HepG2 (cell line): ENCODE results near the gene PEX11G. TPM values are rescaled to one million over a fixed set of nuclear protein-coding genes. Genes with fewer than 3 reads are reported as not detected.
"Not testable (repeated sequence)": the region's sequence is repeated elsewhere in the genome, so short reads cannot be mapped to it uniquely, and the experiment has no call there.

ENCODE experiments used
- ATAC-seq: fragments of 200-7000 bp; cut with Tn5 transposase; 3 replicates; pipeline ENCODE4 v1.9.1; 2020; ENCODE audit warnings: mild to moderate bottlenecking, moderate library complexity
- BruUV-seq: library from RNA; stranded (reverse); fragments of 400-500 nt; replicated peaks from 2 replicates; lab custom pipeline; 2021; lab: Mats Ljungman, UMichigan
- CTCF ChIA-PET: fragments of 300-600 bp; formaldehyde crosslinking; extraction: SDS; loops from one replicate; lab custom pipeline; 2021; ENCODE audit warnings: low total read pairs, inconsistent platforms, low intra/inter-chr PET ratio; lab: Yijun Ruan, JAX
- POLR2A ChIA-PET: fragments of 350-600 bp; sonication (Branson Sonifier 250); formaldehyde crosslinking; loops from one replicate; lab custom pipeline; 2020; ENCODE audit warnings: antibody characterized with exemption, inconsistent platforms; lab: Yijun Ruan, JAX
- DNase-seq: peaks from one replicate; pipeline ENCODE4 v3.0.0-alpha.2; 2015; ENCODE audit warnings: low spot score
- FAIRE-seq: peaks from 3 replicates; lab custom pipeline; 2011; peaks lifted over from hg19 to GRCh38; lab: Jason Lieb, UNC
- H2AFZ ChIP-seq: one replicate; pipeline ENCODE4 v1.6.1; 2011; ENCODE audit warnings: low read length, inconsistent platforms
- H3K27ac ChIP-seq: fragments of 300-600 bp; 3 replicates; pipeline ENCODE4 v1.8.0; 2011; ENCODE audit warnings: mixed run types, mild to moderate bottlenecking, mixed read lengths, low read length, inconsistent platforms; ENCODE audit not compliant: insufficient read depth; ENCODE audit errors: extremely low read length
- H3K27me3 ChIP-seq, 2 experiments: fragments of 200-600 bp in 1 of 2; 2 replicates in 1 of 2; 3 replicates in 1 of 2; pipeline versions ENCODE4 v1.6.0 to v1.8.0; 2011; ENCODE audit warnings: low read length in 2 of 2, mild to moderate bottlenecking in 2 of 2, moderate library complexity in 2 of 2, inconsistent platforms in 1 of 2; ENCODE audit not compliant: insufficient read depth in 2 of 2, control insufficient read depth in 1 of 2
- H3K36me3 ChIP-seq, 2 experiments: fragments of 200-600 bp in 1 of 2; replicated peaks in 1 of 2; 2 replicates in 1 of 2; 3 replicates in 1 of 2; pipeline versions ENCODE4 v1.5.1 to v1.8.0; 2011; ENCODE audit warnings: low read length in 2 of 2, inconsistent platforms in 1 of 2; ENCODE audit not compliant: insufficient read depth in 2 of 2, control insufficient read depth in 1 of 2
- H3K4me1 ChIP-seq: 2 replicates; pipeline ENCODE4 v1.5.1; 2012; ENCODE audit warnings: low read length, inconsistent platforms; ENCODE audit not compliant: insufficient read depth
- H3K4me2 ChIP-seq: 2 replicates; pipeline ENCODE4 v1.6.0; 2011; ENCODE audit warnings: low read depth, low read length, inconsistent platforms
- H3K4me3 ChIP-seq, 3 experiments: fragments of 200-600 bp in 1 of 3; sonication (generic), shearing (Covaris generic) in 1 of 3; replicated peaks in 1 of 3; 2 replicates each; pipeline ENCODE4 v1.5.1; 2011 to 2016; ENCODE audit warnings: low read length in 3 of 3, inconsistent platforms in 2 of 3, low read depth in 2 of 3, mild to moderate bottlenecking in 2 of 3, control low read depth in 1 of 3, mixed read lengths in 1 of 3; ENCODE audit not compliant: insufficient read depth in 1 of 3
- H3K79me2 ChIP-seq: one replicate; pipeline ENCODE4 v1.6.1; 2011; ENCODE audit warnings: low read length, inconsistent platforms; ENCODE audit not compliant: insufficient read depth
- H3K9ac ChIP-seq: 2 replicates; pipeline ENCODE4 v1.6.0; 2011; ENCODE audit warnings: mild to moderate bottlenecking, low read depth, low read length, inconsistent platforms; ENCODE audit not compliant: insufficient read depth
- H3K9me3 ChIP-seq: 2 replicates; pipeline ENCODE4 v1.5.1; 2012; ENCODE audit warnings: mild to moderate bottlenecking, low read length
- H4K20me1 ChIP-seq: 2 replicates; pipeline ENCODE4 v1.6.0; 2011; ENCODE audit warnings: inconsistent platforms, mild to moderate bottlenecking, low read length, moderate library complexity; ENCODE audit not compliant: insufficient read depth
- NAIF1 ChIP-seq: sonication (generic); formaldehyde crosslinking; IDR thresholded peaks from 2 replicates; pipeline ENCODE4 v1.5.0; 2020; ENCODE audit warnings: mild to moderate bottlenecking, missing genetic modification reagents, borderline replicate concordance
- TP53 ChIP-seq: sonication (generic); formaldehyde crosslinking; conservative IDR thresholded peaks from 2 replicates; pipeline ENCODE4 v1.4.0; 2020; ENCODE audit warnings: missing genetic modification reagents
- ZNF136 ChIP-seq: sonication (generic); formaldehyde crosslinking; IDR thresholded peaks from 2 replicates; pipeline ENCODE4 v1.8.1; 2022; ENCODE audit warnings: low read depth, mild to moderate bottlenecking, moderate library complexity, missing genetic modification reagents
- ZNF24 ChIP-seq: fragments of 450-650 bp; IDR thresholded peaks from 2 replicates; pipeline ENCODE4 v1.6.1; 2017; ENCODE audit warnings: antibody characterized with exemption, mild to moderate bottlenecking
- ZNF317 ChIP-seq: sonication (generic); formaldehyde crosslinking; IDR thresholded peaks from 2 replicates; pipeline ENCODE4 v1.5.0; 2020; ENCODE audit warnings: mild to moderate bottlenecking, missing genetic modification reagents
- ZNF451 ChIP-seq: sonication (generic); formaldehyde crosslinking; IDR thresholded peaks from 2 replicates; pipeline ENCODE4 v1.5.0; 2020; ENCODE audit warnings: mild to moderate bottlenecking, missing genetic modification reagents
- ZNF570 ChIP-seq: sonication (generic); formaldehyde crosslinking; IDR thresholded peaks from 2 replicates; pipeline ENCODE4 v1.4.0; 2020; ENCODE audit warnings: mild to moderate bottlenecking, missing genetic modification reagents, borderline replicate concordance
- WGBS: methylation state at CpG from one replicate; pipeline ENCODE4 v1.1.6; 2017; ENCODE audit warnings: low lambda C conversion rate; 5-methylcytosine and 5-hydroxymethylcytosine counted together
- in situ Hi-C: cut with HindIII; loops from 2 replicates; pipeline ENCODE4 v1.10.0; 2017; ENCODE audit warnings: low pct_unique_long_range_greater_than_20kb; ENCODE audit not compliant: extremely low pct_ligation_motif_present
- intact Hi-C: fragments of 100-400 bp; cut with micrococcal nuclease; formaldehyde crosslinking; loops from one replicate; pipeline ENCODE4 v1.10.0; 2022; ENCODE audit not compliant: unreplicated experiment
- polyA plus RNA-seq, 8 experiments: library from polyadenylated mRNA; depleted of rRNA in 3 of 8; stranded (reverse) in 7 of 8; unstranded in 1 of 8; fragments of >200 nt; fragmentation: Illumina TruSeq in 4 of 8; extraction: Trizol in 4 of 8; gene quantifications; 2 replicates each; pipeline versions ENCODE4 v1.2.1 to v1.2.3, GENCODE V29; 2011 to 2016; ENCODE audit warnings: low read depth in 4 of 8, missing spikeins in 1 of 8, mixed read lengths in 1 of 8; ENCODE audit not compliant: insufficient read depth in 1 of 8
- total RNA-seq, 5 experiments: library from RNA; depleted of rRNA; stranded (reverse); fragments of >200 nt; fragmentation: Illumina TruSeq; extraction: Trizol; gene quantifications; 2 replicates each; pipeline ENCODE4 v1.2.3, GENCODE V29; 2016; ENCODE audit warnings: low read depth in 1 of 5
- TF ChIP-seq, protein P1 (sequence below): sonication (generic); formaldehyde crosslinking; IDR thresholded peaks from 2 replicates; pipeline ENCODE4 v1.4.0; 2020; ENCODE audit warnings: mild to moderate bottlenecking, missing genetic modification reagents

The PEX11G gene
- total and polyA plus RNA-seq, 2 of the 13 experiments (the other 11 are each of a cell fraction or from before 2014, with no cell fraction given), result not detected

DNA sequence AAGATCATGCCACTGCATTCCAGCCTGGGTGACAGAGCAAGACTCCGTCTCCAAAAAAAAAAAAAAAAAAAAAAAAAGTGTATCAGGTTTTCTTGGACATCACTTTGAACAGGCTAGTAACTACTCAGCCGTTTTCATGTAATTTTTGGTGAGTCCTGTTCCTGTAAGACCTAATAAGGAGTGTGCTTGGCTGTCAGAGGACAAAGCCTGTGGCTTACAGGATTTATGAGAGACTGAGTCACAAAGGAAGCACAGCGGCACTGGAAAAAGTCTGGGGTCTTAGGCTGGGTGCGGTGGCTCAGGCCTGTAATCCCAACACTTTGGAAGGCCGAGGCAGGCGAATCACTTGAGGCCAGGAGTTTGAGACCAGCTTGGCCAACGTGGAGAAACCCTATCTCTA, 55.4 kb downstream of the PEX11G start:
- POLR2A ChIA-PET, H3K27ac ChIP-seq, H3K27me3 ChIP-seq, DNase-seq, FAIRE-seq, in situ Hi-C loops, H4K20me1 ChIP-seq, H3K79me2 ChIP-seq, H3K9ac ChIP-seq, H3K4me2 ChIP-seq, H3K4me3 ChIP-seq, ATAC-seq, CTCF ChIA-PET, H2AFZ ChIP-seq, H3K36me3 ChIP-seq, H3K4me1 ChIP-seq, H3K9me3 ChIP-seq, intact Hi-C loops, BruUV-seq: not testable (repeated sequence)
- WGBS, result 95% methylated on average over 7 of the region's 7 CpGs

DNA sequence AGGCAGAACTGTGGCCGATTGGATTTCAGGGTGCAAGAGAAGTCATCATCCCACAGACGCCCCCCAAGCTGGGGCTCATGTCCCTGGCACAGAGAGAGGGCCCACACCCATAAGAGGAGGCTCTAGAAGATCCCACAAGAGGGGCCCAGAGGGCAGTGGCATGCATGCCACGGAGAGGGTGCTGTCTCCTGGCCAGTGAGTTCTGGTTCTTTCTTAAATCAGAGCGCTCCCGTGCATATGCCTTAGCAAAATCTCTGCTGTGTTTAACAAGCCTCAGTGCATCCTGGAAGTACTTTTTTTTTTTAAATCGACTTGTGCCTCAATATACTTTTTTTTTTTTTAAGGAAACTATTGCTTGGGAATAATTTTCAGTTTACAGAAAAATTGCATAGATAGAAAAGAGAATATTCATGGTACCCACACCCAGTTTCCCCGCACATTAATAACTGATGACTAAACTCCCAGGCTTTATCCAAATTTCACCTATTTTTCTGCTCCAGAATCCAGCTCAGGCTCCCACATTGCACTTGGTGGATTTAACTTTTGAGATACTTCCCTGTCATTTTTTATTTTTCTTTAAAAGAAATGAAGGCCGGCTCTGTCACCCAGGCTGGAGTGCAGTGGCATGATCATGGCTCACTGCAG, 59.1 kb downstream of the PEX11G start:
- ATAC-seq, result no peak
- no peak overlapping the region for H3K9ac ChIP-seq
- no peak overlapping the region for H3K4me2 ChIP-seq
- peaks cover 16% of the 10 kb centered on the region for H3K4me1 ChIP-seq
- no peaks in the 10 kb centered on the region for H4K20me1 ChIP-seq
- WGBS, result 85% methylated on average over 8 of the region's 8 CpGs
- no peaks in the 10 kb centered on the region for H3K9me3 ChIP-seq
- no peaks in the 10 kb centered on the region for H3K27me3 ChIP-seq
- TF ChIP-seq ZNF24 (no peak), NAIF1 (no peak), TP53 (CRISPR knock-in tag) (no peak), ZNF136 (CRISPR knock-in tag) (no peak), ZNF451 (CRISPR knock-in tag) (no peak), ZNF317 (no peak), ZNF570 (no peak)
- TF ChIP-seq, protein P1, sequence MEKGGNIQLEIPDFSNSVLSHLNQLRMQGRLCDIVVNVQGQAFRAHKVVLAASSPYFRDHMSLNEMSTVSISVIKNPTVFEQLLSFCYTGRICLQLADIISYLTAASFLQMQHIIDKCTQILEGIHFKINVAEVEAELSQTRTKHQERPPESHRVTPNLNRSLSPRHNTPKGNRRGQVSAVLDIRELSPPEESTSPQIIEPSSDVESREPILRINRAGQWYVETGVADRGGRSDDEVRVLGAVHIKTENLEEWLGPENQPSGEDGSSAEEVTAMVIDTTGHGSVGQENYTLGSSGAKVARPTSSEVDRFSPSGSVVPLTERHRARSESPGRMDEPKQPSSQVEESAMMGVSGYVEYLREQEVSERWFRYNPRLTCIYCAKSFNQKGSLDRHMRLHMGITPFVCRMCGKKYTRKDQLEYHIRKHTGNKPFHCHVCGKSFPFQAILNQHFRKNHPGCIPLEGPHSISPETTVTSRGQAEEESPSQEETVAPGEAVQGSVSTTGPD (CRISPR knock-in tag), result no peak
- TF ChIP-seq, all 625 proteins: peak for 0
- Histone ChIP-seq H3K36me3 (0 out of 5 replicates have a peak, but pooled peaks cover 0 to 6% of the 10 kb centered on the region in 2 experiments), H3K27ac (no peak overlapping the region), H3K4me3 (no peak overlapping the region), H2AFZ (no peak overlapping the region), H3K79me2 (no peaks in the 10 kb centered on the region)
- no TSS peak for BruUV-seq
- CTCF ChIA-PET, result no interaction called here
- in situ Hi-C loops, result no loop called here
- FAIRE-seq, result no peak
- DNase-seq, result no peak
- intact Hi-C loops, result no loop called here
- POLR2A ChIA-PET, result no interaction called here
